Measurements from ENCODE around the gene B3GALT4. TPM values are rescaled to one million over a fixed set of nuclear protein-coding genes. Genes with fewer than 3 reads are reported as not detected.
A peak's percentile ranks its signal among the peaks of the same experiment; 100 is the strongest.
"Not testable (repeated sequence)": the region's sequence is repeated elsewhere in the genome, so short reads cannot be mapped to it uniquely, and the experiment has no call there.

Gene B3GALT4
- total and polyA plus RNA-seq, 10 donors, result 11.5 to 31.6 (median 24.0) TPM

DNA sequence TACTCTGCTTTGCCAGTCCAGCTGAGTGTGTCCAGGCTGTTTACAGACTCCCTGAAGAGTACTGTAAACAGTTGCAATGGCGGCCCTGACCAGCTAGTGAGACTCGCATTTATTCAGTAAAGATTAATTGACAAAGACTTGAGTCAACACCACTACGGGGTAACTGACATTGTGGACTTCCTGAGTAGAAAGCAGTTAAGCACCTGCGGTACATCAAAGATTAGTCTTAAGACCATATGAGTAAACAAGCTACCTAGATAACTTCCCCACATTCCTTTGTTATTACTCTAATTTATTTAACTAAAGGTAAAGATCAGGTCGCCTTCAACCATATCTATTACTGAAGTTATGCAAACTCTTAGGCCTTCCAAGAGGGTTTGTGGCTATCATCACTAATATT is 17.9 kb upstream of the B3GALT4 start:
- H3K36me3 ChIP-seq, result peaks cover 4 to 88% (median 58%) of the 10 kb centered on the region in 6 donors

DNA sequence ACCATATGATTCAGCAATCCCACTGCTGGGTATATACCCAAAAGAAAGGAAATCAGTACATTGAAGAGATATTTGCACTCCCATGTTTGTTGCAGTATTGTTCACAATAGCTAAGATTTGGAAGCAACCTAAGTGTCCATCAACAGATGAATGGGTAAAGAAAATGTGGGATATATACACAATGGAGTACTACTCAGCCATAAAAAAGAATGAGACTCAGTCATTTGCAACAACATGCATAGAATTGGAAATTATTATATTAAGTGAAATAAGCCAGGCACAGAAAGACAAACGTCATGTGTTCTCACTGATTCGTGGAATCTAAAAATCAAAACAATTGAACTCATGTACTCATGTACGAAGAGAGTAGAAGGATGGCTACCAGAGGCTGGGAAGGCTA is 14.4 kb upstream of the B3GALT4 start:
- H3K4me1 ChIP-seq; DNase-seq; H3K27me3 ChIP-seq (replicated peaks in 1 of 7); H3K4me3 ChIP-seq; H3K27ac ChIP-seq; H3K9me3 ChIP-seq; intact Hi-C loops (cut with DNase I; ENCODE audit: low total_unique reads): not testable (repeated sequence)
- H3K36me3 ChIP-seq, result peaks cover 4 to 100% (median 85%) of the 10 kb centered on the region in 6 donors
- WGBS, 5 donors, result 96 to 99% (median 98%) methylated on average over 3 of the region's 3 CpGs

More for the DNA sequence above, 17.9 kb upstream of the B3GALT4 start:
- intact Hi-C loops (cut with DNase I; ENCODE audit: low total_unique reads), result no loop called here
- WGBS, 5 donors, result 90 to 95% (median 94%) methylated on average over 5 of the region's 5 CpGs
- H3K27me3 ChIP-seq (replicated peaks in 1 of 7), result no peaks in the 10 kb centered on the region
- H3K4me1 ChIP-seq, result no peaks in the 10 kb centered on the region
- H3K4me3 ChIP-seq, result no peak overlapping the region
- DNase-seq, result no peak
- no peaks in the 10 kb centered on the region for H3K9me3 ChIP-seq
- H3K27ac ChIP-seq, result no peak overlapping the region
- TF ChIP-seq POLR2AphosphoS5 (IDR thresholded peaks at IDR 0.05), result no peak
- TF ChIP-seq, protein P1, sequence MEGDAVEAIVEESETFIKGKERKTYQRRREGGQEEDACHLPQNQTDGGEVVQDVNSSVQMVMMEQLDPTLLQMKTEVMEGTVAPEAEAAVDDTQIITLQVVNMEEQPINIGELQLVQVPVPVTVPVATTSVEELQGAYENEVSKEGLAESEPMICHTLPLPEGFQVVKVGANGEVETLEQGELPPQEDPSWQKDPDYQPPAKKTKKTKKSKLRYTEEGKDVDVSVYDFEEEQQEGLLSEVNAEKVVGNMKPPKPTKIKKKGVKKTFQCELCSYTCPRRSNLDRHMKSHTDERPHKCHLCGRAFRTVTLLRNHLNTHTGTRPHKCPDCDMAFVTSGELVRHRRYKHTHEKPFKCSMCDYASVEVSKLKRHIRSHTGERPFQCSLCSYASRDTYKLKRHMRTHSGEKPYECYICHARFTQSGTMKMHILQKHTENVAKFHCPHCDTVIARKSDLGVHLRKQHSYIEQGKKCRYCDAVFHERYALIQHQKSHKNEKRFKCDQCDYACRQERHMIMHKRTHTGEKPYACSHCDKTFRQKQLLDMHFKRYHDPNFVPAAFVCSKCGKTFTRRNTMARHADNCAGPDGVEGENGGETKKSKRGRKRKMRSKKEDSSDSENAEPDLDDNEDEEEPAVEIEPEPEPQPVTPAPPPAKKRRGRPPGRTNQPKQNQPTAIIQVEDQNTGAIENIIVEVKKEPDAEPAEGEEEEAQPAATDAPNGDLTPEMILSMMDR (IDR thresholded peaks at IDR 0.05 in 8 of 11, conservative IDR thresholded peaks at IDR 0.05 in 3 of 11), result no peak
- TF ChIP-seq POLR2A (IDR thresholded peaks at IDR 0.05), result no peak

GRCh38 chr6:33264015-33264414 is 12.9 kb upstream of the B3GALT4 start:
- Histone ChIP-seq H3K4me1 (peaks cover 0 to 7% (median 0%) of the 10 kb centered on the region in 6 donors), H3K27ac (no peak overlapping the region), H3K27me3 (replicated peaks in 1 of 7) (no peaks in the 10 kb centered on the region), H3K4me3 (no peak overlapping the region), H3K9me3 (no peaks in the 10 kb centered on the region), H3K36me3 (peaks cover 10 to 100% (median 90%) of the 10 kb centered on the region in 6 donors)
- intact Hi-C loops (cut with DNase I; ENCODE audit: low total_unique reads), result no loop called here
- 88 to 97% (median 92%) methylated on average over 7 of the region's 7 CpGs for WGBS, 5 donors
- TF ChIP-seq, protein P1 (IDR thresholded peaks at IDR 0.05 in 8 of 11, conservative IDR thresholded peaks at IDR 0.05 in 3 of 11), result no peak
- TF ChIP-seq POLR2A (IDR thresholded peaks at IDR 0.05) (no peak), POLR2AphosphoS5 (IDR thresholded peaks at IDR 0.05) (no peak)
- DNase-seq, result peak; percentile 13

DNA sequence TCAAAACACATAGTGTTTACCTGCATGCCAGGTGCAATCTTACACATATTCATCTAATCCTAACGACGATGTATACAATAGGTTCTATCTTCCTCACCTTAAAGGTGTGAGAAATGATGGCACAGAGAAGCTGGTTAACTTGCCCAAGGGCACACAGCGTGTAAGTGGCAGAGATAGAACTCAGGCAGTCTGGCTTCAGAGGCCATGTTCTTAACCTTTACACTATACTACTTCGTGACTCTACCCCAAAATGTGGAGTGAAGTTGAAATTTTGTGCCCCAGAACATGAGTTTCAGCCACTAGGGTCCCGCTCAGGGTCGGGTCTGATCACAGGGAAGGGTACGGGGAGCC is 5.8 kb upstream of the B3GALT4 start:
- intact Hi-C loops (cut with DNase I; ENCODE audit: low total_unique reads), result no loop called here
- peak overlapping the region; percentile 91 to 99 (median 96) for H3K27ac ChIP-seq
- TF ChIP-seq, protein P1 (IDR thresholded peaks at IDR 0.05 in 8 of 11, conservative IDR thresholded peaks at IDR 0.05 in 3 of 11), result no peak
- TF ChIP-seq POLR2AphosphoS5 (IDR thresholded peaks at IDR 0.05) (no peak), POLR2A (IDR thresholded peaks at IDR 0.05) (no peak)
- peak overlapping the region; percentile 63 to 94 (median 80) for H3K4me3 ChIP-seq
- H3K4me1 ChIP-seq, result peaks cover 44 to 72% (median 60%) of the 10 kb centered on the region in 6 donors
- H3K27me3 ChIP-seq (replicated peaks in 1 of 7), result no peaks in the 10 kb centered on the region
- DNase-seq, result no peak
- peaks cover 6 to 71% (median 58%) of the 10 kb centered on the region in 6 donors for H3K36me3 ChIP-seq
- H3K9me3 ChIP-seq, result no peaks in the 10 kb centered on the region
- 2 to 5% (median 3%) methylated on average over 7 of the region's 7 CpGs for WGBS, 5 donors

Data from spleen (tissue), 11 donors.